Measurements from ENCODE around the gene DTNBP1. TPM values are rescaled to one million over a fixed set of nuclear protein-coding genes. Genes with fewer than 3 reads are reported as not detected.

DTNBP1 gene
- total and polyA plus RNA-seq, 12 donors = 4.2 to 17.1 (median 9.0) TPM

DNA sequence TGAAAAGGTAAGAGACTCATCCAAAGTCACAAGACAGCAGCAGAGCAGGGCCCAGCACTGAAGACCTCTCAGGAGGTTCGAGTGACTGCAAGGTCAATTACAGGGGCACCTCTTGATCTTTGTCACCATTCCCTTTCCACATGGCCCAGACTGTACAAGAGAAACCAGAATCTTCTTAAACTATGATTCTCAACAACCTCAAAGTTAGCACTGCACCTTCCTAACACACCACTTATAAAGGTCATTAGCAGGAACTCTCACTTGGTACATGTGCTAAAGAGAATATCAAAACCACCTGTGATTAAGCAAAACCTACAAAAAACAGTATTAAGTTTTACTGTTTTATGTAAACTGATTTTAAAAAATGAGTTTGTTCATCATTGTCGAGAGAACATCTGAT is 70.2 kb downstream of the DTNBP1 start:
- Histone ChIP-seq H3K9me3 (replicated peaks in 1 of 3) (no peaks in the 10 kb centered on the region), H3K27ac (no peak overlapping the region), H3K36me3 (replicated peaks in 1 of 2) (no peaks in the 10 kb centered on the region), H3K27me3 (no peaks in the 10 kb centered on the region), H3K4me3 (no peak overlapping the region), H3K4me1 (replicated peaks in 1 of 2) (peaks cover 0 to 15% of the 10 kb centered on the region in 2 donors)
- DNase-seq = no peak
- TF ChIP-seq, protein P1, sequence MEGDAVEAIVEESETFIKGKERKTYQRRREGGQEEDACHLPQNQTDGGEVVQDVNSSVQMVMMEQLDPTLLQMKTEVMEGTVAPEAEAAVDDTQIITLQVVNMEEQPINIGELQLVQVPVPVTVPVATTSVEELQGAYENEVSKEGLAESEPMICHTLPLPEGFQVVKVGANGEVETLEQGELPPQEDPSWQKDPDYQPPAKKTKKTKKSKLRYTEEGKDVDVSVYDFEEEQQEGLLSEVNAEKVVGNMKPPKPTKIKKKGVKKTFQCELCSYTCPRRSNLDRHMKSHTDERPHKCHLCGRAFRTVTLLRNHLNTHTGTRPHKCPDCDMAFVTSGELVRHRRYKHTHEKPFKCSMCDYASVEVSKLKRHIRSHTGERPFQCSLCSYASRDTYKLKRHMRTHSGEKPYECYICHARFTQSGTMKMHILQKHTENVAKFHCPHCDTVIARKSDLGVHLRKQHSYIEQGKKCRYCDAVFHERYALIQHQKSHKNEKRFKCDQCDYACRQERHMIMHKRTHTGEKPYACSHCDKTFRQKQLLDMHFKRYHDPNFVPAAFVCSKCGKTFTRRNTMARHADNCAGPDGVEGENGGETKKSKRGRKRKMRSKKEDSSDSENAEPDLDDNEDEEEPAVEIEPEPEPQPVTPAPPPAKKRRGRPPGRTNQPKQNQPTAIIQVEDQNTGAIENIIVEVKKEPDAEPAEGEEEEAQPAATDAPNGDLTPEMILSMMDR (IDR thresholded peaks at IDR 0.05) = no peak
- no peak for TF ChIP-seq POLR2A (IDR thresholded peaks at IDR 0.05)
- WGBS, 4 donors = 80 to 89% (median 85%) methylated on average over 2 of the region's 2 CpGs
- intact Hi-C loops (cut with DNase I) = no loop called here

DNA sequence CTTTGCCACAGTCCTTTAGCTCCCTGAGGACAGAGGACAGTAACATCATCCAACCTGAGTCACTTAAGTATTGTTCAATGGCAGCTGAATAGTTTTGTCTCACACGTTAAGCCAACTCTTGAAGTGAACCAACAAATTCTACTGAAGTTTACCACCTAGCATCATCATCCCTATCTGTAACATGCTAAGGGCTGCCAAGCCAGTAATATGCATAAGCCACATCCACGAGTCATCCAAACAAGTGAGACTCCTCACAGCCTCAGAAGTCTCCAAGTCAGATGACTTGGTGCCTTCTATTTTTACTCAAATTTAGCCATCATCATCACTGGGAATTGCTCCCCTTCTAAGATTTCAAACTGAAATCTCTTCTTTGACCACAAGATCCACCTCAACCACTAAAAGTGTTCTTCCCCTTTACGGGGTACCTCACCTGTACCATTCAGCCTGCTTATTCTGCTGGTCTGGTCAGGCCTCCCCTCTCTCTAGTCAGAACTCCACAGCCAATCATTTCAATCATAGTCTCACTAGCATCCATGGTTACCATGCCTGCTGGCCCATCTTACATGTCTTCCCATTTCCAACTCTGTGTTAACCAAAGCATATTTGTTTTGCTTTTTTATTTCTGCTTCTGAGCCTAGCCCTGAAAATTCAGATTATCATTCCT is 73.7 kb downstream of the DTNBP1 start:
- no peak for DNase-seq
- H3K4me3 ChIP-seq = no peak overlapping the region
- 91 to 94% (median 93%) methylated on average over 3 of the region's 3 CpGs for WGBS, 4 donors
- no peak for TF ChIP-seq POLR2A (IDR thresholded peaks at IDR 0.05)
- TF ChIP-seq, protein P1 (IDR thresholded peaks at IDR 0.05) = no peak
- intact Hi-C loops (cut with DNase I) = no loop called here
- H3K4me1 ChIP-seq (replicated peaks in 1 of 2) = no peaks in the 10 kb centered on the region
- no peaks in the 10 kb centered on the region for H3K36me3 ChIP-seq (replicated peaks in 1 of 2)
- no peaks in the 10 kb centered on the region for H3K27me3 ChIP-seq
- no peak overlapping the region for H3K27ac ChIP-seq
- H3K9me3 ChIP-seq (replicated peaks in 1 of 3) = no peaks in the 10 kb centered on the region

DNA sequence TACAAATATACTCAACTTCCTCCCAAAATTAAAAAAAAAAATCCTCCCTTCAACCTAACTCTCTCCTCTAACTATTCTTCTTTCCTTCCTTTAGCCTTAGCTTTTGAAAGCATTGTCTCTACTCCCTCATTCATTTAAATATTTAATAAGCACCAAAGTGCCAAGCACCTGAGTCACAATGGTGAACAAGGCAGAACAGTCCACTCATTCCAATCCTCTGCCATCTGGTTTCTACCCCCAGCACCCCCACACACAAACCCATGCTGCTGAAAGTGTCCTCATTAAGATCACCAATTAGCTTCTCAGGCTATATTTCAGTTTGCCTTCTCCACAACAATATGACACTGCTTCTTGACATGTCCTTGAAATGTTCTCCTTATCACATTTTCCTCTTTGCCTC is 76.3 kb downstream of the DTNBP1 start:
- no peak for TF ChIP-seq POLR2A (IDR thresholded peaks at IDR 0.05)
- TF ChIP-seq, protein P1 (IDR thresholded peaks at IDR 0.05) = no peak
- Histone ChIP-seq H3K27me3 (no peaks in the 10 kb centered on the region), H3K4me3 (no peak overlapping the region), H3K9me3 (replicated peaks in 1 of 3) (no peaks in the 10 kb centered on the region), H3K4me1 (replicated peaks in 1 of 2) (no peaks in the 10 kb centered on the region), H3K36me3 (replicated peaks in 1 of 2) (no peaks in the 10 kb centered on the region), H3K27ac (no peak overlapping the region)
- DNase-seq = no peak
- intact Hi-C loops (cut with DNase I) = no loop called here

DNA sequence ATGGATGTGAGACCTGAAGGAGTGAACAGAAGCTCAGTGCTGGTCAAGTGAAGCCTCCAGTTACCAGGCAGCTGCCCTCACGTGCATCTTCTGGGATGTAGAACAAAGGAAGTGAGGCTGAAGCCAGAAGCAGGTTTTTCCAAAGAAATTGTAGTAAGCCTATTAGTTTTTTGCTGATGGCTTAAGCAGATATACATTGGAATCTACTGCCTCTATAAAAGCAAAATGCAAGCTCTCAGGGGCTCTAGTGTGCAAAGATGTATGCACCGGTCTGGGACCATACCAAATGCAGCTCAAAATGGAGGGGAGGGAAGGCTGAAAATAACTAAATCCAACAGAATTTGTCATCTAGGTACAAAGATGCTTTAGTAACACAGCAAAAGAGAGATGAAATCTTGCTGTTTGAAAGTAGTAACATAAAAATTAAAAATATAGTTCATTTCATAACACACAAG is 77.0 kb downstream of the DTNBP1 start:
- WGBS, 4 donors = 89 to 98% (median 91%) methylated on average over 2 of the region's 2 CpGs
- DNase-seq = no peak
- no peak for TF ChIP-seq POLR2A (IDR thresholded peaks at IDR 0.05)
- TF ChIP-seq, protein P1 (IDR thresholded peaks at IDR 0.05) = no peak
- H3K4me1 ChIP-seq (replicated peaks in 1 of 2) = no peaks in the 10 kb centered on the region
- no peak overlapping the region for H3K4me3 ChIP-seq
- intact Hi-C loops (cut with DNase I) = no loop called here
- H3K27ac ChIP-seq = no peak overlapping the region
- no peaks in the 10 kb centered on the region for H3K36me3 ChIP-seq (replicated peaks in 1 of 2)
- H3K9me3 ChIP-seq (replicated peaks in 1 of 3) = no peaks in the 10 kb centered on the region
- no peaks in the 10 kb centered on the region for H3K27me3 ChIP-seq

Measured in adrenal gland (tissue), 12 donors.